GM13976 (cell line): ENCODE measurements around the gene LRIG1.

Experiments used
- DNase-seq: peaks from one replicate; pipeline ENCODE4 v3.0.0; 2012; ENCODE audit warnings: low spot score
- CTCF ChIP-seq: IDR thresholded peaks from 2 replicates; pipeline ENCODE4 v1.5.1; 2012; ENCODE audit warnings: borderline replicate concordance, mild to moderate bottlenecking; ENCODE audit not compliant: insufficient read depth; ENCODE audit errors: extremely low read depth, missing control alignments, control extremely low read depth
- in situ Hi-C: fragments of 300-500 bp; cut with MboI; formaldehyde crosslinking; loops from one replicate; pipeline ENCODE4 v1.12.0; 2022; ENCODE audit warnings: low sequenced_read_pairs, mixed read lengths, inconsistent platforms; ENCODE audit not compliant: unreplicated experiment

The LRIG1 gene

GRCh38 chr3:66386925-66387650, 113.7 kb downstream of the LRIG1 start:
- no peak for TF ChIP-seq CTCF
- in situ Hi-C loops, result no loop called here
- DNase-seq, result peak; percentile 65

DNA sequence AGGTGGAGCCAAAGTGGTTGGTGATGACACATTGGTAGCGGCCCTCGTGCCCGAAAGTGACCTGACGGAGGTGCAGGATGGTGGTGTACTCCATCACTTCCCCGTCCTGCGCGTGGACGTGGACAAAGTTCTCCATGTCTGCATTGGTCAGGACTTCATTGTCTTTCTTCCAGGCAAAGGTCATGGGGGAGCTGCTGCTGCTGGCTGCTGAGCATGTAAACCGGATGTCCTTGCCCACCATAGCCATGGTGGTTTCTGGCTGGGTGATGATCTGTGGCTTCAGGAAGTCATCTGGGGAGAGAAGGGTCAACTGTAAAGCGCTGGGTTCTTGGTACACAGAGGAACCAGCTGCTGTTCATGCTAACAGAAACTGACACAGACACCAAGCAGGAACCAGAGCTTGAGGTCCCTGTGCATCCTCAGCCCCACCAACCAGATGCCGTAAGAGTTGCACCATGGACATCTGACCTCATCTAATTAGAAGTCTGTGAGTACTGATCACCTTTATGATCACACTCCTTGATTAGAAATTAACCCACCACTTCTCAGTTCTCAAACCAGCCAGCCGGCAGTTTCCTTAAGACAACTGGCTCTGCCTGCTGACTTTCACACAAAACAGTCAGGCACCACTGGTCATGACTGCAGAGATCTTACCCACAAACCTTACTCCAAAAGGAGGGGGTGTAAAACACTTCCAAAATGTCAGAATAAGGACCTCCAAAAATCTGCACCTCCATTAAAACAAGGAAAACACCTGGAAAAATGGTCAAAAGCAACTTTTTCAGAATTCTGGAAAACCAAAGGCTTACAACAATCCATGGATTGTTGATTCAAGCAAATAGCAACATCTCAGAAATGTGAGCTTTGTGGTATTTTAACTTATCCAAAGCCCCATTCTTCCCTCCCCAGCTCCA, 114.6 kb downstream of the LRIG1 start:
- peak; percentile 73 for DNase-seq
- TF ChIP-seq CTCF, result no peak
- in situ Hi-C loops, result no loop called here

DNA sequence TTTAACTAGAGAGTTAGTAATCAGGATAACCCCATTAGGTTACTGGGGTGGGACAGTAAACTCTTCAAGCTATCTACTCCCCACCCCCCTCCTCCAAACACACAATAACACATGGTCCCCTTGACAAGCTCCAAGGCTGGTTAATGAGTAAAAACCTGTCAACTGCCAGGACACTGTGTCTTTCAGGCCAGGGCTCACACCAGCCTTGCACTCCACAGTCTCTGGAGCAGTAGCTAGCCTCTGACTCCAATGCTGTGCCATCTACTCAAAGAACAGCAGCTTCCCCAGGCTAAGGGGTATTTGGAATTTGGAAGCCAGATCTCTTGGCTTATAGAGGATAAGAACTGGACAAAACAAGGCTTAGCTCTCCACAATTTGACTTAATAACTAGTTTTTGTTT, 115.8 kb downstream of the LRIG1 start:
- in situ Hi-C loops, result no loop called here
- no peak for DNase-seq
- TF ChIP-seq CTCF, result no peak

DNA sequence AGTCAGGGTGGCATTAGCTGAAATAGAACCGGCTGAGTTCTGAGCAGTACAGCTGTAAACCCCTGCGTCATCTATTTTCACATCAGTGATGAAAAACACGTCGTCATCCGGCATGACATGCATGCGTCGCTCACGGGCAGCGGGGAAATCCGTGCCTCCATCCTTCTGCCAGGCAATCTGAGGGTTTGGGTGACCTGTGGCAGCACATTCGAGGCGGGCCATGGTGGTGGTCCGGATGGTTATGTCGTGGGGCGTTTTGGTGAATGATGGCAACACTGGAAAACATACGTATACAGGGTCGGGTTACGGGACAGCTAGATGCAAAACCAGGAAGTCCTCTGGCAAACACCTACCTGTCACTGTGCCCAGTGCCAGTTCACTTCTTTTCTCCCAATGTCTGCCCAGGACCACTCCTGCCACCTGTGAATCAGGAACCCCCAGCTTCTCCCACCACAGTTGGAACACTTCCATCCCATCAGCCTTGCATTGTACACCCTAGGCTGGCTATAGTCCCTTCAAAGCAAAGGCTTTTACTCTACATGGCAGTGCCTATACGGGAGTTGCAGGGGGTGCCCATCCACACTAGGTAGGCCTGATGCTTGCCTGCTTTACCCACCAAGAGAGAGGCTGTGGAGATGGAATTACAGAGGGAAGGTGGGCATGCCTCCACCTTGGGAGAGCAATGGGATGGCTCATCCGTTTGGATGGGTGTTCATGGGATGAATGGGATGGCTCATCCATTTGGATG, 116.7 kb downstream of the LRIG1 start:
- DNase-seq, result no peak
- TF ChIP-seq CTCF, result no peak
- in situ Hi-C loops, result no loop called here

DNA sequence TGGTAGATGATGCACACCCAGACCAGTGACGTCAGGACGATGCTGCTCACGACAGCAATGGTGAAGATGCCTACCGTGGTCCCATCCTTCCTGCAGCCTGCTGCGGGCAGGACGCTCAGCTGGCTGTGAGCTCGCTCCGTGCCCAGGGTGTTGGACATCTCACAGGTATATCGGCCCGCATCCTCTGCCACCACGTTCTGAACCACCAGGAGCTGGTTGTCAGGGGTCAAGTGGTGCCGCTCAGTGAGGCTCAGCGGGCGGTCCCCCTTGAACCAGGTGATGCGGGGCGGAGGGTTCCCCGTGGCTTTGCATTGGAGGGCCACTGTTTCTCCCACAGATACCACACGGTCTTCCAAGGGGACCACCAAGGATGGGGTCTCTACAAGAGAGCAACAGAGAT, 117.8 kb downstream of the LRIG1 start:
- no peak for DNase-seq
- in situ Hi-C loops, result no loop called here
- TF ChIP-seq CTCF, result no peak

- DNase-seq, result no peak
- TF ChIP-seq CTCF, result no peak
- in situ Hi-C loops, result no loop called here
Observed at GRCh38 chr3:66382142-66382541, 118.7 kb downstream of the LRIG1 start.
